Medulla oblongata (tissue), 1 donor: Measurements from ENCODE around the gene ICOSLG.
"Not testable (repeated sequence)": the region's sequence is repeated elsewhere in the genome, so short reads cannot be mapped to it uniquely, and the experiment has no call there.

Experiments
- DNase-seq: peaks from one replicate; pipeline ENCODE4 v3.0.0-alpha.2; 2015; ENCODE audit errors: extremely low spot score

ICOSLG gene

DNA sequence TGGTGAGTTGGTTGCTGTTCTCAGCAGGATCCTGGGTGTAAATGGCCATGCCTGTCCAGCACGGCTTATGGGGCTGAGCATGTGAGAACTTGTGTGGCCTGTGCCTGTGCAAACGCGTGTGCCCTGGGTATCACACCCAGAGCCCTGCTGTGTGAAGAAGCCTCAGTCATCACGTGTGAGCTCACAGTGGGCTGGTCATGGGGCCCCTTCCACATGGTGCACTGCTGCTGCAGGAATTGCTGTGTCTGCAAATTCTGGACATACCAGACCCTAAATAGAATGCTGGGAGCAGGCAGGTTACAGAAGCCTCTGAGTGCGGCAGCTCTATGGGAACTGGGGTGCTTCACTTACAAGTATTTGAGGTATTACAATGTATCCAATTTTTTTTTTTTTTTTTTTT is 17.4 kb downstream of the ICOSLG start:
- not testable (repeated sequence) for DNase-seq

DNA sequence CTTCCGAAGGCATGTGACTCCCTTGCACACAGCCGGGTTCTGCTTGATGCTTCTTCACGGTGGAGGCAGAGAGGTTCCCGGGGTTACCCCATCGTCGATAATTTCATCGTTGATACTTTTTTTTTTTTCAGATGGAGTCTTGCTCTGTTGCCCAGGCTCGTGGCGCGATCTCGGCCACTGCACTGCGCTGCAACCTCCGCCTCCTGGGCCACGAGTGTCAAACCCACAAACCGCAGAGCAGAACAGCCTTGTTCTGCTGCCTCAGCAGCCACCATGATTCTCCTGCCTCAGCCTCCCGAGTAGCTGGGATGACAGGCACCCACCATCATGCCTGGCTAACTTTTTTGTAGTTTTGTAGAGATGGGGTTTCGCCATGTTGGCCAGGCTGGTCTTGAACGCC is 20.1 kb downstream of the ICOSLG start:
- not testable (repeated sequence) for DNase-seq

DNA sequence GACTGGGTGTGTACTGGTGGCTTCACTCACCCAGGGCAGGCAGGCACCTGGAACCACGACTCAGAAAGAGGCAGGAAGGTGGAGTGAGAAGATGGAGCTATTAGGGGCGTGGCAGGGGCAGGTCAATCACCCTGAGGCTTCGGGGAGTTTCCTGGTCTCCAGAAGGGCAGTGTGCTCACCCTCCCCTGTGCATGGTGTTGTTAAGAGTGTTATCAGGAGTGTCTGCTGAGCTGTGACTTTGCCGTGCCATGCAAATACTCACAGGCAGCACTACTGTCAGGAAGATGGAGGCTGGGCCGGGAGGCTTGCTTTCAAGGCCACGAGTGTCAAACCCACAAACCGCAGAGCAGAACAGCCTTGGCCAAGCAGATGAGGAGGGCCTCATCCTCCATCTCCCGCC is 22.3 kb downstream of the ICOSLG start:
- not testable (repeated sequence) for DNase-seq

DNA sequence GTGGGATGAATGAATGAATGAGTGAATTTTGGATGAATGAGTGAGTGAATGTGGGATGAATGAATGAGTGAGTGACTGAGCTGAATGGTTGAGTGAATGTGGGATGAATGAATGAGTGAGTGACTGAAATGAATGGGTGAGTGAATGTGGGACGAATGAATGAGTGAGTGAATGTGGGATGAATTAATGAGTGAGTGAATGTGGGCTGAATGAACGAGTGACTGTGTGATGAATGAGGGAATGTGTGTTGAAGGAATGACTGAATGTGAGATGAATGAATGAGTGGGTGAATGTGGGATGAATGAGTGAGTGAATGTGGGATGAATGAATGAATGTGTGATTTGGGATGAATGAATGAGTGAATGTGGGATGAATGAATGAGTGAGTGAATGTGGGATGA is 28.8 kb downstream of the ICOSLG start:
- DNase-seq, result not testable (repeated sequence)

DNA sequence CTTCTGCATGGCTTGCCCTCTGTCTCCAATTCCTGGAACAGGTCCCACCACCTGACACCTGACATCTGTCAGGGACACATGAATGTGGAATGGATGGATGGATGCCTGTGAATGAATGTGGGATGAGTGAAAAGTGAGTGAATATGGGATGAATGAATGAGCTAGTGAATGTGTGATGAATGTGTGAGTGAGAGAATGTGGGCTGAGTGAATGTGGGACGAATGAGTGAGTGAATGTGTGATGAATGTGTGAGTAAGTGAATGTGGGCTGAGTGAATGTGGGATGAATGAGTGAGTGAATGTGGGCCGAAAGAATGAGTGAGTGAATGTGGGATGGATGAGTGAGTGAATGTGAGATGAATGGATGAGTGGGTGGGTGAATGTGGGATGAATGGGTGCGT is 29.2 kb downstream of the ICOSLG start:
- DNase-seq, result not testable (repeated sequence)

DNA sequence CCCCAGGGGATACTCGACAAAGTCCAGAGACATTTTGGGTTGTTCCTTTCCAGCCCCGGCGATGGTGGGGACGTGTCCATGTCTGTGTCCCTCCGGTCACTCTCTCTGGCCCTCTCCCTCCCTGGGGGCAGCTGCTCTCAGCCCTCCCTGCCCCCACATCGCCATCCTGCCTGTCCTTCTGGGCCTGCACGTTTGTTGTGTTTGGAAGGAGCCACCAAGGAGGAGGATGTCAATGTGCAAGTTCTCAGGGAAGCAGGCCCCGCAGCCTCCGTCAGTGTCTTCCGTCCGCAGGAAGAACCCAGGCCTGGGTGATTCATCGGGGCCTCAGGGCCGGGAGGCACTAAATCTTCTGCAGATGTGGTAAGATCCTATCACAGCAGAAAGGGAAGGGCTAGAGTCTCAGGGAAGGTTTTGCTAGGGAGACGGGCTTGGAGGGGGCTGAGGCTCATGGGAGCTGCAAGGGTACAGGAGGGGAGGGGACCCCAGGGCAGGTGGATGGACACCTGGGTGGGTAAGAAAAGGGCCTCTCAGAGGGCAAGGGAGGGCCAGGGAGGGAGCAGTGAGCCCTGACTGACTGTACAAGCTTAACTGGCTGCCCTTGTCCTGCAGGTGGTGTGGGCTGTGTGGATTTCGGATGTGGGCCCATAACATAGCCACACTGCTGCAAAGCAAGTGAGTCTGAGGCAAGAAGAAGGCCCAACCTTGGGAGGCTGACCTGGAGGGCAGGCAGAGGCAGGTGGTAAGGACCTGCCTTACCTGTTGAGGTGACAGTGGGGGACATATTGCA is 32.7 kb downstream of the ICOSLG start:
- DNase-seq, result not testable (repeated sequence)

DNA sequence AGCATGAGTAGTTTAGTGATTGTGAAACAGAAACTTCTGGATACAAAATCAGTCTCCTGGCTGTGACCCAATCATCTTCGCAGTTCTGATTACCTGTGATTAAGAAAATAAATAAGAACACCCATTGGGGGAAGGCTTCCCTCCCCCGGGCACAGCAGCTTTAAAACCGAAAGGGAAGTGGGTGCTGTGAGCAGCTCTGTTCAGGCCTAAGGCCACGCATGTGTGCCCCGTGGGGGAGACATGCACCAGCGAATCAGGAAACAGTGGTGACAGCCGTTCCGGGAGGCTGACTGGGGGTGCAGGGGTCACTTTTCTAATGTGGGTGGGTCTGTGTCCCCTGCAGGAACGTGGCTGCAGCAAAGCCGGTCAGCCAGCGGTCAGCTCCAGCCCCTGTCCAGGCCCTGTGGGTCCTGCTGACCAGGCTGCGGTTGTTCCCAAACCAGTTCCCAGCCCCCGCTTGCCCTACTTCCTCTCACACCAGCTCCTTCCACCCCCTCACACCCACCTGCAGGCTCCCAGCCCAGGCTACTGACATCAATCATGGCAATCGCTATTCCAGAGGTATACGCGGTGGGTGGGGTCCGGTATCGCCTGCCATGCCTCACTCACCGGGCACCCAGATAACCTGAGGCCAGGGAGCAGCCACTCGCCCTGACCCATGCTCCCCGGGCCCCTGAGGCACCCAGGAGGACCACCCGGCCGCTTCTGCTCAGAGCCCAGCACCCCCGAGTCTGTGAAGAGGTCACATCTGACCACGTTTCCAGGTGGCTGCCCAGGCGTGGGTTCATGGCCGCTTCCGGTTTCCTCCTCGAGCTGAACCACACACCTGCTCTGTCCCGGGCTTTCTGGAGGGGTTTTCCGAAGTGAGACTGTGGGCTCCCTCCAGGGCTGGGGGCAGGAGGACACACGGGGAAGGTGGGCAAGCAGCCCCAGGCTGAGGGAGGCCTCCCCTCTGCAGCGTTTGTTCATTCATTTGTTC is 33.8 kb downstream of the ICOSLG start:
- not testable (repeated sequence) for DNase-seq

DNA sequence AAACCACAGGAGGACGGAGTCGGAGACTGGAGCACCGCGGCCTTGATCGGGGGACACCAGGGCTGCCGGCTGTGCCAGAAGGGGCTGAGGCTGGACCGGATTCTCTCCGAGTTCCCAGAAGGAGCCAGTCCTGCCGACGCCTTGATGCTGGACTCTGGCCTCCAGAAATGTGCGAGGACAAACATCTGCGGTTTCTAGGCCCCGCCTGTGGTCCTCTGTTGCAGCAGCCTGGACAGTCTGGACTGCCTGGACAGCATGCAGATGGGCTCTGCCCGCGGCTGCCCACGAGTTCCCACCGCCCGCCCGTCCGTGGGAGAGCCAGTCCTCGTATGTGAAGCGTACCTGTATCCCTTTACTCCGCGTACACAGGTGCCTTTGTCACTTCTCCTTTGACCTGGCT is 34.6 kb downstream of the ICOSLG start:
- not testable (repeated sequence) for DNase-seq

DNA sequence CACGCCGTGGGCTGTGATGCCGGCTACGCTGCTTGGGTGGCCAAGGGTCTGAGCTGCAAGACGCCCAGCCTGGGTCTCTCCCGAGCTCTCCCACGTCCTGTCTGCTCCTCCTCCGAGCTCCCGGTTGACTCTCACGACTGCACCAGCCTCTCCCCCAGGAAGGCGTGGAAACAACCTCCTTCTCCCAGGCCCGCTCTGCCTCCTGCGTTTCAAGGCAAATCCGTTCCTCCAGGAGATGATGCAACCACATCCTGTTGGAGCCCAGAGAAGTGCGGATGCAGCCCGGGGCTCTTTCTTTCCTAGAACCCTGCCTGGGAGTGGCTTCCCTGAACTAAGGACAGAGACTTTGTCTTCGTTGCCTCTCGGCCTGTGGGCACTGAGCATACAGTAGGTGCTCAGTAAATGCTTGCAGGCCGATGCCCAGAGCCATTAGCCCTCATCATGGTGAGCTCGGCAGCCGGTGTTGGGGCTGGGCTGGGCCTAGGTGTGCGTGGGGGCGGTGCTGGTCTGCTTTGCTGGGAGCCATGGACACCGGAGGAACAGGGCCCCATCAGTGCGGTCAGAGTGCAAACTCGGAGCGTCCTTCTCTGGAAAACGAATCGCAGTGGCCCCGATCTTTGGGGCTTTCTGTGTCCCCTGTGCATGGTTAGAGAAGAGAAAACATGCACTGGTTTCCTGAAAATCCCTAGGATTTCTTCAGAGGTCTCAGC is 38.0 kb downstream of the ICOSLG start:
- DNase-seq, result not testable (repeated sequence)

DNA sequence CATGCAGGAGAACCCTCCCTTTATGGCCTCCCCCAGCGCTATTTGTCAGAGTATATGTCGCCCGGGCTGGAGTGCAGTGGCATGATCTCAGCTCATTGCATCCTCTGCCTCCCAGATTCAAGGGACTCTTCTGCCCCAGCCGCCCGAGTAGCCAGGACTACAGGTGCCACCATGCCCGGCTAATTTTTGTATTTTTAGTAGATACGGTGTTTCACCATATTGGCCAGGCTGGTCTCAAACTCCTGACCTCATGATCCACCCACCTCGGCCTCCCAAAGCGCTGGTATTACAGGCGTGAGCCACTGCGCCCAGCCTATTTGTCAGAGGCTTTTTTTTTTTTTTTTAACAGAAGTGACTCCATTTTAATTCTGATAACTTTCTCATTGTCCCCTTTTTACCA is 40.7 kb downstream of the ICOSLG start:
- DNase-seq, result not testable (repeated sequence)

DNA sequence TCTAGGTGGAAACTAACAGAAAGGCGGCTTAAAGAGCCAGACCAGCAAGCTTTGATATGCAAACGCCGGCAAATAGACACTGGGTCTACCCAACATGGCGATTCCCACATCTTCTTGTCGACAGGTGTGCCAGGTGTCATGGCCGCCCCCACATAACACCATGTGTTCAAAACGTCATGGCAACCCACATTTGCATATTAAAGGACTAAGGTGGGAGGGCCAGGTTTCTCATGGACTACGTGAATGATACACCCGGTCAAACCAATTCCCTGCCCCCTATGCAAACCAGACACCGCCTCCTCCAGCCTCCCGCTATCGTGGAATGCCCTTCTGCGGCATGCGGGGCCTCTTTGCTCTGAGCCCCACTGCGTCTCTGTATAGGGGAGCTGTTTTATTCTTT is 41.3 kb downstream of the ICOSLG start:
- DNase-seq, result no peak

DNA sequence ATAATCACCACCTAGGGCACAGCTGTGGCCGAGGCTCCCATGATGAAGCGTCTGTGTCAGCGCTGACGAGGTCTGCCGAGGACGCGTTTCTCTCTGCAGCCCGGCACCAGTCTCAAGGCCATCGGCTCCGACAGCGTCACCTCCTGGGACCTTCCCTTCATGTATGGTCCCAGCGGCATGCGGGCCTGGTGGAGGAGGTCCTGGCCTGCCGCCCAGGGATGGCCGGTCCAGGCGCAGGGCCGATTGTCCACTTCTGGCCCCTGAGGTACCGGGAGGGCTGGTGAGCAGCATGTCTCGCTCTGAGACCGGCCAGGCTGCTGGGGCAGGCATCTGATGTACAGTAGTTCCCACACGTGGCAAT is 43.6 kb downstream of the ICOSLG start:
- DNase-seq, result not testable (repeated sequence)

DNA sequence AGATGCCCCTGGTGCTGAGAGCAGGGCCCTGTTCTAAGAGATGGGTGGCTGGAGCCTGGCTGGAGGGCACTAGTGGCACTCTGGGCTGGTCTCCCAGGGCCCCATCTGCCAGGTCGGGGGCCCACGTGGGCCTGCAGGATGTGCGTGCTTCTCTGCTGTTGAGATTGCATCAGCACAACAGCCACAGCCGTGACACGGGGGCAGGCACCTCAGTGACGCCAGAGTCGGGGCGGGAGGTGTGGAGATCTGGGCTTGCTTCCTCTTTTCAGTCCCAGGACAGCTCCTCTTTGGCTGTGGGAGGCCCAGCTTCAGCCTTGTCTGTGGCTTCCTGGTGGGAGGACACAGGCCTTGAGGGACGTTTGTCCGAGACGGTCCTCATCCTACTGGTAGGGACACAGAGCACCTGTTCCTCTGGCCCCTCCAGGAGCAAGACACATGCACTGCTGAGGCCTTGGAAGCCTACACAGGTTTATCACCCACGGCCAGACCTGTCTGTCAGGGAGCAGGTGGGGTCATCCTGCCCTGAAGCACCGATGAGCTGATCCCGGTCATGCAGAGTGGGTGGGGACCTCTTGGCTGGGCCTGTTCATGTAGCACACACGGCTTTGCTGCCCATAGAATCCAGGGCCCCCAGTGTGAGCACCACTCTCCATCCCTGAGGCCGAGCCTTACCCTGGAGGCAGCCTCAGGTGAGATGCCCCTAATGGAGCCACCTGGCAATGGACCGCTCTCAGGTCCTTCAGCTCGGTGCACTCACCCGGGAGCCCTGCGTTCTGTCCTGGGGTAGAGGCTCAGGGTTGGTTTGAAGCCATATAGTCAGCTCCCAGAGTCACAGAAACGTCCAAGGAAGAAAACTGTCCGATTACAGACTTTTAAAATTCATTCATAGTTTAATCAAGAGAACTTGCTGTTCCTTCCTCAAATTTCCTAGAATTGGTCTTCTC is 44.3 kb downstream of the ICOSLG start:
- DNase-seq, result peak; percentile 30

DNA sequence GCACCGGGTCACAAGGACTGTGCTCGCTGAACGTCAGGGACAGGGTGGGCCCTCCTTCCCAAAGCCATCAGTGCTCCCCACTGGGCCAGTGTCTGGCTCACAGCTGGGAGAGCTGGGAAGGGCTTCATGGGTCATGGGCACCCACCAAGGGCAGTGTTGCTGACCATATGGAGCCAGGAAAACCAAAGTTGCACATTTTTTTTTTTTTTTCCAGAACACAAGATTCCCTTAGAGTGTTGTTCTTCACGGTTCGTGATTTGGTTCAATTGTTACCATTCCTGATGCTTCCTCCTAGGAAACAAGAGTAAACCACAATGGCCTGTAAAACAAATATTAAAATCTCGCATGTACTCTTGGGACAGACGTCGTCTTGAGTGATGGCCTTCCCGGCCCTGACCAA is 45.9 kb downstream of the ICOSLG start:
- not testable (repeated sequence) for DNase-seq

DNA sequence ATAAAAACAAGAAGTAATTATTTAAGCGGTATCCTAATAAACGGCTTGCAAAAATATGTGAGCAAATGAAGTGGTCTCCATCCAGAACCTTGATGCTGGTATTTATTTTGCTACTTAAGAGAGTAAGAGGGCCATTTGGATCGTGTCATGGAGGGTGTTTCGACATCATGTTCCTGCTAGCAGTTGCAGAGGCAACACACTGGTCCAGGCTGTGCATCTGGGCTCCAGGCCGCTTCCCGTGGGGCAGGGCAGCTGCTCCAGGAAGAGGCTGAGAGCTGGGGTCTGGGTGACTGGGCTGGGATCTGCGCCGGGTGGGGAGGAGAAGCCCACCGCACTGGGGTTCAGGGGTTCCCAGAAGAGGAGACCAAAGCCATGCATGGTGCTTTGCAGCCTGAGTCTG is 46.3 kb downstream of the ICOSLG start:
- not testable (repeated sequence) for DNase-seq

DNA sequence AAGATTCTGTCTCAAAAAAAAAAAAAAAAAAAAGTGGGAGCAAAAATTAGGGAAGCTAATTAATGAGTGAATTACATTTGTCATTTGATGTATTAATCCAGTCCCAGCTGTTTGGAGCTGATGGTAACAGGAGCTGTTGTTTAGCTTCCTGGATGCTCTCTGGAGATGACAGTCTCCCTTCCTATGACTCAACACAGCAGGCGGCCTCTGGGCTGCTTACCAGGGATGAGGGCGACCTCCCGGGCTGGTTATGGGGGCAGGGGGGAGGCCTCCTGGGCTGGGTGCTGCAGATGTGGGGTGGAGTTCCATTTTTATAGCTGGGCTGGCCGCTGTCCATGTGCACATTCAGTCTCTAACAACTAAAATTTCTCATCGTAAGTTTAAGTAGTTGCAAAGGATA is 47.6 kb downstream of the ICOSLG start:
- not testable (repeated sequence) for DNase-seq

DNA sequence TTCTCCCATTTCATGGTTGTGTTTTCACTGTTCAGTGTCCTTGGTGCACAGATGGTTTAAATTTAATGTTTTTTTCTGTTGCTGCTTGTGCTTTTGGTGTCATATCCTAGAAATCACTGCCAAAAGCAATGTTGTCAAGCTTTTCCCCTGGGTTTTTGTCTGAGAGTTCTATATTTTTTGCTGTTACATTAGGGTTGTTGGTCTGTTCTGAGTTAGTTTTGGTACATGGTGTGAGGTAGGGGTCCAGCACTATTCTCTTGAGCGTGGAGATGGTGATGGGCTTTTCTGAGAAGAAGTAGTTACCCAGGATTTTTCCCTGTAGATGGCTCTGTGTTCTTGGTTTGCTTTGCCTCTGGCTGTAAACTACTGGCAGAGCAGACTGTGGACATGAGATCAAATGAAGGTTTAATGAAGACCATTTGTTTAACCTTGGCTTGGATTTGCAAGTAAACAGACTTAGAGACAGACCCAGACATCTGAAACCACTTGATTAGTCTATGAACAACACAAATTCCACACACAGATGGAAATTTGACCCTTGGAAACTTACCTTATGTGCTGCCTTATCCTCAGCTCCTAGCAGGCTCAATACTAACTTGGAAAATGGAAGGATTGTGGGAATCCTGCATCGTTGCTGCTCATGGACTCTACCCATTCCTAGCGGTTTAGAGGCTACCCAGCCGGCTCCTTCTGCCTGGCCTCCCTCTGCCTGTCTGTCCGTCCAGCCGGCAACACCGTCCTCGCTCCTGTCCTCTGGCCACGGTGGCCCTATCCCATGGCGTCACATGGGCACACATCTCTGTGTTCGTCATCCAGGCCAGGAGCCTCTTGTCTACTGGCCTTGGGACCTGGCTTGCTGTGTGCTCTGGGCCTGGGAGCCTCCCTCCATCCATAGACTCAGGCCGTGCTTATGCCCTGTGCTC is 50.1 kb downstream of the ICOSLG start:
- not testable (repeated sequence) for DNase-seq

DNA sequence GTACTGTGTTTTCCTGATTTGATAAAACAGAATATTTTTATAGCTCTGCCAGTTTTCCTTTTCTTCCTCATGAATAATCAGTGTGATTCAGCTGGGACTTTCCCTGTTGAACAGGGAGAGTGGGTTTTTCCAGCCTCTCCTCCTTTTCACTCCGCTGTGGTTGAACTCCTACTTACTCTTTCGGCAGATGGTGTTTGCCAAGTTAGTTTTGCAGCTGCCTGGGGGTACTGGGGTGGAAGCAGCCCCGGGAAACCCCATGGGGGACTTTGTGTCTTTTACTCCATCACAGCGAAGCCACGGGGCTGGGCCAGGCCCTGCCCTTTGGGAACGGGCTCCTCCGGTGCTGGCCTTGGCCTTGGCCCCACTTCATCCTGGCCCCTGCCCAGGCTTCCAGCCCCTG is 55.9 kb downstream of the ICOSLG start:
- DNase-seq, result not testable (repeated sequence)

DNA sequence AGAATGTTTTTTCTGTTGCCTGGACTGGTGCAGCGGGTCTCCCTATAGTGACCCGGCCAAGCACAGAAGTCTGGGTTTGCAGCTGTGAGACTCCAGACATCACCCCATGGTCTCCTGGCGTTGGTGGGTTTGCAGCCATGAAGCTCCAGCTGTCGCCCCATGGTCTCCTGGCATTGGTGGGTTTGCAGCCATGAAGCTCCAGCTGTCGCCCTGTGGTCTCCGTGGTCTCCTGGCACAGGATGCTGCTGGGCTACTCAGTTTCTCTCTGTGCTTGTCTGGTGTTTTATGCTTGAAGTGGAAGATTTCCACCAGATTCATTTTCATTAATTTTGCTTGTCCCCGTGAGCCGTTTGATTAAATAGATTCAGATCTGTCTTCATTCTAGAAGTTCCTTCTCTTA is 58.5 kb downstream of the ICOSLG start:
- DNase-seq, result not testable (repeated sequence)

DNA sequence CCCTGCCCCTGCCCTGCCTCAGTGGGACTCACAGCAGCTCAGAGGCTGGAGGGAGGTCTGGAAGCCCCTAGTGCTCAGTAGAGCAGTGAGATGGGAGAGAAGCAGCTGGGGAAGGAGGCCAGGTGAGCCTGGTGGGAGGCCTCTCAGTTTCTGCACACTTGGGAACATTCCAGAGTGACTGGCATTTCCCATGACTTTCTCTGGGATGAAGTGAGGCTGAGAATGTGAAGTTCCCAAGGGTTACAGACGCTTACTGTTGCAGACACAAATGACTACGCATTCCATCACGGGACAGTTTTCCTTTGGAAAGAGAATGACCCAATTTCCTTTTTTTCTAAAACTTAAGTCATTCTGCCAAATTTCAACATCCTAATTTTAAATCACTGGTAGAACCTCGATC is 59.2 kb downstream of the ICOSLG start:
- DNase-seq, result not testable (repeated sequence)
